Subcutaneous abdominal adipose tissue (tissue), 5 donors: Measurements from ENCODE around the gene UBE4B.
"Not testable (repeated sequence)": the region's sequence is repeated elsewhere in the genome, so short reads cannot be mapped to it uniquely, and the experiment has no call there.

Experiments used
- H3K27ac ChIP-seq: one replicate; pipeline ENCODE4 v1.7.0; 2013; ENCODE audit warnings: low read depth, mild to moderate bottlenecking, inconsistent platforms, low read length, moderate library complexity
- H3K27me3 ChIP-seq, 5 donors: one replicate each; pipeline ENCODE4 v1.7.0; 2013; ENCODE audit warnings: low read length in 5 of 5, inconsistent platforms in 1 of 5; ENCODE audit not compliant: control insufficient read depth in 5 of 5, insufficient read depth in 4 of 5
- H3K36me3 ChIP-seq, 5 donors: one replicate each; pipeline ENCODE4 v1.7.0; 2013; ENCODE audit warnings: low read length in 5 of 5; ENCODE audit not compliant: control insufficient read depth in 5 of 5, insufficient read depth in 5 of 5
- H3K4me1 ChIP-seq, 5 donors: one replicate each; pipeline ENCODE4 v1.7.0; 2013; ENCODE audit warnings: low read length in 5 of 5, mild to moderate bottlenecking in 3 of 5, moderate library complexity in 1 of 5; ENCODE audit not compliant: control insufficient read depth in 5 of 5, insufficient read depth in 5 of 5
- H3K4me3 ChIP-seq, 5 donors: one replicate each; pipeline ENCODE4 v1.7.0; 2013; ENCODE audit warnings: low read length in 5 of 5, low read depth in 1 of 5
- H3K9ac ChIP-seq, 5 donors: one replicate each; pipeline ENCODE4 v1.7.0; 2013; ENCODE audit warnings: low read length in 5 of 5, mild to moderate bottlenecking in 4 of 5, moderate library complexity in 3 of 5
- H3K9me3 ChIP-seq, 5 donors: one replicate each; pipeline ENCODE4 v1.7.0; 2013; ENCODE audit warnings: low read length in 5 of 5; ENCODE audit not compliant: control insufficient read depth in 5 of 5
- donor health status: healthy.
- donor health status: healthy.
- donor health status: healthy.
- donor health status: healthy.
- donor health status: healthy.

The UBE4B gene

GRCh38 chr1:10005248-10005647, 27.5 kb upstream of the UBE4B start:
- Histone ChIP-seq H3K36me3 (peaks cover 0 to 19% (median 2%) of the 10 kb centered on the region in 5 donors), H3K4me1 (peaks cover 0 to 29% (median 3%) of the 10 kb centered on the region in 5 donors)
- not testable (repeated sequence) for H3K9ac ChIP-seq, H3K27me3 ChIP-seq, H3K9me3 ChIP-seq, H3K4me3 ChIP-seq, H3K27ac ChIP-seq

- no peak overlapping the region for H3K4me3 ChIP-seq
- H3K9me3 ChIP-seq: no peaks in the 10 kb centered on the region
- H3K4me1 ChIP-seq: peaks cover 0 to 18% (median 0%) of the 10 kb centered on the region in 5 donors
- no peak overlapping the region for H3K27ac ChIP-seq
- no peak overlapping the region for H3K9ac ChIP-seq
- no peaks in the 10 kb centered on the region for H3K27me3 ChIP-seq
- H3K36me3 ChIP-seq: peaks cover 0 to 23% (median 2%) of the 10 kb centered on the region in 5 donors
Measured at GRCh38 chr1:10007169-10007568, 25.6 kb upstream of the UBE4B start.

- peaks cover 0 to 4% (median 0%) of the 10 kb centered on the region in 5 donors for H3K4me1 ChIP-seq
- no peaks in the 10 kb centered on the region for H3K9me3 ChIP-seq
- no peak overlapping the region for H3K4me3 ChIP-seq
- H3K27me3 ChIP-seq: no peaks in the 10 kb centered on the region
- peaks cover 0 to 20% (median 6%) of the 10 kb centered on the region in 5 donors for H3K36me3 ChIP-seq
- no peak overlapping the region for H3K27ac ChIP-seq
- H3K9ac ChIP-seq: no peak overlapping the region
Measured at GRCh38 chr1:10014016-10014415, 18.7 kb upstream of the UBE4B start.

- Histone ChIP-seq H3K36me3 (peaks cover 0 to 7% (median 3%) of the 10 kb centered on the region in 5 donors), H3K9ac (no peak overlapping the region), H3K4me1 (peaks cover 0 to 4% (median 0%) of the 10 kb centered on the region in 5 donors), H3K27ac (no peak overlapping the region), H3K9me3 (no peaks in the 10 kb centered on the region), H3K4me3 (no peak overlapping the region), H3K27me3 (peaks cover 0 to 2% (median 0%) of the 10 kb centered on the region in 5 donors)
Measured at GRCh38 chr1:10019561-10019960, 13.2 kb upstream of the UBE4B start.

- H3K27ac ChIP-seq: no peak overlapping the region
- no peak overlapping the region for H3K4me3 ChIP-seq
- peaks cover 0 to 2% (median 0%) of the 10 kb centered on the region in 5 donors for H3K27me3 ChIP-seq
- peaks cover 0 to 4% (median 0%) of the 10 kb centered on the region in 5 donors for H3K4me1 ChIP-seq
- no peaks in the 10 kb centered on the region for H3K9me3 ChIP-seq
- H3K36me3 ChIP-seq: peaks cover 0 to 4% (median 0%) of the 10 kb centered on the region in 5 donors
- H3K9ac ChIP-seq: no peak overlapping the region
Measured at GRCh38 chr1:10020086-10020485, 12.7 kb upstream of the UBE4B start.

GRCh38 chr1:10020678-10021077, 12.1 kb upstream of the UBE4B start:
- not testable (repeated sequence) for H3K9me3 ChIP-seq, H3K9ac ChIP-seq, H3K36me3 ChIP-seq, H3K4me1 ChIP-seq, H3K4me3 ChIP-seq, H3K27ac ChIP-seq, H3K27me3 ChIP-seq

- not testable (repeated sequence) for H3K4me3 ChIP-seq, H3K9me3 ChIP-seq, H3K27ac ChIP-seq, H3K36me3 ChIP-seq, H3K27me3 ChIP-seq, H3K4me1 ChIP-seq, H3K9ac ChIP-seq
Measured at GRCh38 chr1:10021992-10022391, 10.8 kb upstream of the UBE4B start.

GRCh38 chr1:10022656-10023055, 10.1 kb upstream of the UBE4B start:
- Histone ChIP-seq H3K4me1 (no peaks in the 10 kb centered on the region), H3K4me3 (no peak overlapping the region), H3K27ac (no peak overlapping the region), H3K27me3 (peaks cover 0 to 2% (median 0%) of the 10 kb centered on the region in 5 donors), H3K36me3 (no peaks in the 10 kb centered on the region), H3K9ac (no peak overlapping the region), H3K9me3 (no peaks in the 10 kb centered on the region)

GRCh38 chr1:10025354-10025753, 7.4 kb upstream of the UBE4B start:
- Histone ChIP-seq H3K9me3 (no peaks in the 10 kb centered on the region), H3K4me1 (no peaks in the 10 kb centered on the region), H3K27me3 (no peaks in the 10 kb centered on the region), H3K4me3 (no peak overlapping the region), H3K9ac (no peak overlapping the region), H3K36me3 (no peaks in the 10 kb centered on the region), H3K27ac (no peak overlapping the region)

- no peaks in the 10 kb centered on the region for H3K36me3 ChIP-seq
- H3K9ac ChIP-seq: no peak overlapping the region
- H3K9me3 ChIP-seq: no peaks in the 10 kb centered on the region
- no peak overlapping the region for H3K4me3 ChIP-seq
- H3K27ac ChIP-seq: no peak overlapping the region
- no peaks in the 10 kb centered on the region for H3K27me3 ChIP-seq
- peaks cover 0 to under 1% (median 0%) of the 10 kb centered on the region in 5 donors for H3K4me1 ChIP-seq
Measured at GRCh38 chr1:10027027-10027426, 5.7 kb upstream of the UBE4B start.
